Measurements from ENCODE around the gene ZNRF4.

- no peak for TF ChIP-seq SUZ12 (IDR thresholded peaks at IDR 0.05; ENCODE audit: extremely low read depth, insufficient read depth, insufficient read length)
- TF ChIP-seq YY1 (IDR thresholded peaks at IDR 0.05; ENCODE audit: insufficient read depth, insufficient read length) = no peak
Measured at GRCh38 chr19:5452594-5453565, 2.3 kb upstream of the ZNRF4 start.

All from NT2/D1 (cell line).